GM12878 (cell line): ENCODE data around the gene GGA2.

Source experiments
- CHD4 ChIP-seq: fragments of 200-600 bp; sonication (generic); IDR thresholded peaks from 2 replicates; pipeline ENCODE4 v1.6.1; 2016; ENCODE audit warnings: mild to moderate bottlenecking
- REST ChIP-seq: IDR thresholded peaks from 2 replicates; pipeline ENCODE4 v1.6.1; 2012; ENCODE audit warnings: mild to moderate bottlenecking, low read depth, low read length

GRCh38 chr16:23509782-23510163 is 521 bp downstream of the GGA2 start:
- no peak for TF ChIP-seq REST
- no peak for TF ChIP-seq CHD4
